Keratinocyte (primary cell): ENCODE data around the gene SMARCC1.

Experiments
- CTCF ChIP-seq, 3 experiments: IDR thresholded peaks in 1 of 3; conservative IDR thresholded peaks in 1 of 3; optimal IDR thresholded peaks in 1 of 3; 2 replicates in 2 of 3; 3 replicates in 1 of 3; pipeline versions ENCODE3 to v1.5.1; 2011; ENCODE audit warnings: low read length in 3 of 3, mild to moderate bottlenecking in 3 of 3, moderate library complexity in 2 of 3, control low read depth in 1 of 3, inconsistent platforms in 1 of 3; ENCODE audit not compliant: insufficient read depth in 2 of 3; ENCODE audit errors: extremely low read depth in 1 of 3
- EZH2 ChIP-seq: IDR thresholded peaks from one replicate; pipeline ENCODE4 v1.6.1; 2012; ENCODE audit warnings: inconsistent platforms, mild to moderate bottlenecking, low read length, moderate library complexity

- no peak for TF ChIP-seq CTCF (optimal IDR thresholded peaks at IDR 0.05 in 1 of 3, IDR thresholded peaks at IDR 0.05 in 1 of 3, conservative IDR thresholded peaks at IDR 0.05 in 1 of 3; ENCODE audit: extremely low read depth in 1 of 3, insufficient read depth in 2 of 3, low read length in 3 of 3)
- no peak for TF ChIP-seq EZH2
Measured at GRCh38 chr3:47646362-47646761, 135.3 kb downstream of the SMARCC1 start.
